ENCODE measurements around the gene METAP1D. TPM values are rescaled to one million over a fixed set of nuclear protein-coding genes. Genes with fewer than 3 reads are reported as not detected.

Gene METAP1D
- total RNA-seq, 1 experiment from 2014 or later: 4.7 TPM

DNA sequence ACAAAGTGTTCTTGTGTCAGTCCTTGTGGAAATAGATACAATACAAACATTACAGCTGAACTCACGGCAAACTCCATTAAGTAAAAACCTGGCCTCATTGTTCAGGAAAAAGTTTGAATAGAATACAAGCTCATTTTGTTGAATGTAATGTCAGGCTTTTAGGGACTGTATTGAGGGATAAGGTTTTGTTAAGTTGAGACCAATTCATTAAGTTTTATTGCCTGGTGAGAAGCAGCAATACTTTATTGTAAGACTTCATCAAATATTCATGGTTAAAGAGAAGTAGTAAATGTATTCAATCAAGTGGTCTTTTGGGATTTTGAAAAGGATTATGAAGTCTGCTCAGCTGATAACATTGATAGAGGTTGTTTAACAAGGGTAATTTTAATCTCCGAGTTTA lies 35.4 kb upstream of the METAP1D start:
- peaks cover 4% of the 10 kb centered on the region for H3K4me1 Mint-ChIP-seq
- H3K36me3 Mint-ChIP-seq: peaks cover 16% of the 10 kb centered on the region
- H3K4me3 Mint-ChIP-seq: no peak overlapping the region
- TF ChIP-seq AR (CRISPR knock-in tag; IDR thresholded peaks at IDR 0.05): no peak
- no peak for TF ChIP-seq CREB1 (CRISPR knock-in tag; IDR thresholded peaks at IDR 0.05)
- TF ChIP-seq, protein P1, sequence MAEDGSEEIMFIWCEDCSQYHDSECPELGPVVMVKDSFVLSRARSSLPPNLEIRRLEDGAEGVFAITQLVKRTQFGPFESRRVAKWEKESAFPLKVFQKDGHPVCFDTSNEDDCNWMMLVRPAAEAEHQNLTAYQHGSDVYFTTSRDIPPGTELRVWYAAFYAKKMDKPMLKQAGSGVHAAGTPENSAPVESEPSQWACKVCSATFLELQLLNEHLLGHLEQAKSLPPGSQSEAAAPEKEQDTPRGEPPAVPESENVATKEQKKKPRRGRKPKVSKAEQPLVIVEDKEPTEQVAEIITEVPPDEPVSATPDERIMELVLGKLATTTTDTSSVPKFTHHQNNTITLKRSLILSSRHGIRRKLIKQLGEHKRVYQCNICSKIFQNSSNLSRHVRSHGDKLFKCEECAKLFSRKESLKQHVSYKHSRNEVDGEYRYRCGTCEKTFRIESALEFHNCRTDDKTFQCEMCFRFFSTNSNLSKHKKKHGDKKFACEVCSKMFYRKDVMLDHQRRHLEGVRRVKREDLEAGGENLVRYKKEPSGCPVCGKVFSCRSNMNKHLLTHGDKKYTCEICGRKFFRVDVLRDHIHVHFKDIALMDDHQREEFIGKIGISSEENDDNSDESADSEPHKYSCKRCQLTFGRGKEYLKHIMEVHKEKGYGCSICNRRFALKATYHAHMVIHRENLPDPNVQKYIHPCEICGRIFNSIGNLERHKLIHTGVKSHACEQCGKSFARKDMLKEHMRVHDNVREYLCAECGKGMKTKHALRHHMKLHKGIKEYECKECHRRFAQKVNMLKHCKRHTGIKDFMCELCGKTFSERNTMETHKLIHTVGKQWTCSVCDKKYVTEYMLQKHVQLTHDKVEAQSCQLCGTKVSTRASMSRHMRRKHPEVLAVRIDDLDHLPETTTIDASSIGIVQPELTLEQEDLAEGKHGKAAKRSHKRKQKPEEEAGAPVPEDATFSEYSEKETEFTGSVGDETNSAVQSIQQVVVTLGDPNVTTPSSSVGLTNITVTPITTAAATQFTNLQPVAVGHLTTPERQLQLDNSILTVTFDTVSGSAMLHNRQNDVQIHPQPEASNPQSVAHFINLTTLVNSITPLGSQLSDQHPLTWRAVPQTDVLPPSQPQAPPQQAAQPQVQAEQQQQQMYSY (CRISPR knock-in tag; IDR thresholded peaks at IDR 0.05): no peak
- no peak for TF ChIP-seq TP53 (CRISPR knock-in tag; IDR thresholded peaks at IDR 0.05)
- TF ChIP-seq ZNF396 (CRISPR knock-in tag; IDR thresholded peaks at IDR 0.05; ENCODE audit: borderline replicate concordance): no peak
- TF ChIP-seq ETV6 (CRISPR knock-in tag; IDR thresholded peaks at IDR 0.05): no peak
- TF ChIP-seq AFF4 (CRISPR knock-in tag; IDR thresholded peaks at IDR 0.05; ENCODE audit: borderline replicate concordance): no peak
- no peak for TF ChIP-seq TEAD4 (CRISPR knock-in tag; IDR thresholded peaks at IDR 0.05)
- no peak for TF ChIP-seq ARID4B (CRISPR knock-in tag; IDR thresholded peaks at IDR 0.05; ENCODE audit: borderline replicate concordance)
- no peak for TF ChIP-seq OVOL2 (CRISPR knock-in tag; IDR thresholded peaks at IDR 0.05; ENCODE audit: borderline replicate concordance)
- TF ChIP-seq NFYB (CRISPR knock-in tag; conservative IDR thresholded peaks at IDR 0.05; ENCODE audit: low read depth): no peak
- ChIA-PET POLR2A (no interaction called here), CTCF (no interaction called here)
- no peak for ATAC-seq
- no peak for DNase-seq (ENCODE audit: low spot score)
- H3K9me3 Mint-ChIP-seq: no peaks in the 10 kb centered on the region
- no peaks in the 10 kb centered on the region for H3K27me3 Mint-ChIP-seq (ENCODE audit: low read depth)
- no peak overlapping the region for H3K27ac Mint-ChIP-seq

Data from WTC11 (cell line).